Gastrocnemius medialis (tissue), 4 donors: ENCODE measurements around the gene SLC3A2. TPM values are rescaled to one million over a fixed set of nuclear protein-coding genes. Genes with fewer than 3 reads are reported as not detected.

ENCODE experiments used
- ATAC-seq, 2 donors: fragments of 150-250 bp; one replicate each; pipeline ENCODE4 v1.9.1; 2016
- DNase-seq, 2 donors: peaks; one replicate each; pipeline ENCODE4 v3.0.0-alpha.2; 2019
- H3K27ac ChIP-seq, 4 donors: fragments of 200-600 bp; sonication (generic); 1 replicate in 1 of 4; 2 replicates in 3 of 4; pipeline ENCODE4 v1.5.1; 2016 to 2018; ENCODE audit warnings: mild to moderate bottlenecking in 2 of 4, moderate library complexity in 1 of 4
- H3K27me3 ChIP-seq, 3 donors: fragments of 200-600 bp; sonication (generic) in 2 of 3; 1 replicate in 1 of 3; 2 replicates in 2 of 3; pipeline versions ENCODE4 v1.5.1 to v1.6.0; 2016 to 2019; ENCODE audit warnings: mild to moderate bottlenecking in 1 of 3, moderate library complexity in 1 of 3
- H3K36me3 ChIP-seq, 2 donors: fragments of 200-600 bp; sonication (generic) in 1 of 2; one replicate each; pipeline ENCODE4 v1.5.1; 2017 to 2018
- H3K4me1 ChIP-seq, 2 donors: fragments of 200-600 bp; sonication (generic) in 1 of 2; one replicate each; pipeline ENCODE4 v1.5.1; 2016 to 2017; ENCODE audit warnings: mild to moderate bottlenecking in 2 of 2
- H3K4me3 ChIP-seq, 4 donors: fragments of 200-600 bp; sonication (generic) in 3 of 4; 1 replicate in 1 of 4; 2 replicates in 3 of 4; pipeline ENCODE4 v1.5.1; 2016 to 2019; ENCODE audit warnings: mild to moderate bottlenecking in 2 of 4
- H3K9me3 ChIP-seq, 3 donors: fragments of 200-600 bp; sonication (generic) in 2 of 3; 1 replicate in 1 of 3; 2 replicates in 2 of 3; pipeline ENCODE4 v1.5.1; 2016 to 2019
- CTCF ChIP-seq, 5 experiments: fragments of 450-650 bp in 3 of 5; fragments of 200-600 bp in 2 of 5; sonication (generic) in 2 of 5; IDR thresholded peaks in 4 of 5; conservative IDR thresholded peaks in 1 of 5; 1 replicate in 4 of 5; 2 replicates in 1 of 5; pipeline ENCODE4 v1.5.1; 2016 to 2019; ENCODE audit warnings: antibody characterized with exemption in 5 of 5, mild to moderate bottlenecking in 3 of 5, moderate library complexity in 3 of 5
- POLR2A ChIP-seq, 2 donors: fragments of 450-650 bp; IDR thresholded peaks; one replicate each; pipeline ENCODE4 v1.6.1; 2017; ENCODE audit warnings: antibody characterized with exemption in 2 of 2, mild to moderate bottlenecking in 2 of 2, moderate library complexity in 2 of 2
- in situ Hi-C, 4 donors: fragments of 200-750 bp; cut with MboI; loops; one replicate each; pipeline versions ENCODE4 v1.15.0 to v1.8.0; 2017; ENCODE audit warnings: low sequenced_read_pairs in 4 of 4
- intact Hi-C: fragments of 100-400 bp; cut with DNase I; formaldehyde crosslinking; loops from one replicate; pipeline ENCODE4 v1.15.1; 2023; ENCODE audit warnings: low total_unique reads
- total RNA-seq, 4 donors: library from RNA; depleted of rRNA; stranded (reverse); fragments of >200 nt; gene quantifications; one replicate each; pipeline versions ENCODE4 v1.1.0 to v1.2.3, GENCODE V29; 2016

The SLC3A2 gene
- total RNA-seq, 4 donors from 2014 or later: 158 to 278 (median 189) TPM

GRCh38 chr11:62883673-62884072 lies 3.0 kb downstream of the SLC3A2 start:
- ATAC-seq (no peak), DNase-seq (no peak)
- Histone ChIP-seq H3K27ac (peak overlapping the region; percentile 96 to 100 (median 98)), H3K9me3 (no peaks in the 10 kb centered on the region), H3K4me3 (peak overlapping the region in 2 of 4 donors; percentile 0 to 8), H3K27me3 (no peaks in the 10 kb centered on the region), H3K4me1 (peaks cover 39% of the 10 kb centered on the region in 2 donors), H3K36me3 (peaks cover 17 to 64% of the 10 kb centered on the region in 2 donors)
- TF ChIP-seq CTCF (IDR thresholded peaks at IDR 0.05 in 4 of 5, conservative IDR thresholded peaks at IDR 0.05 in 1 of 5): no peak
- TF ChIP-seq POLR2A (IDR thresholded peaks at IDR 0.05): no peak
- intact Hi-C loops: no loop called here
- in situ Hi-C loops: loop anchor here in 1 of 4 donors (25.0 kb wide), 1 partner anchor 771 kb away; the partner anchor contains the start of gene INCENP

- Histone ChIP-seq H3K4me1 (peaks cover 35 to 39% of the 10 kb centered on the region in 2 donors), H3K27ac (peak overlapping the region in 1 of 4 donors; percentile 8), H3K36me3 (peaks cover 19 to 71% of the 10 kb centered on the region in 2 donors), H3K4me3 (no peak overlapping the region), H3K27me3 (no peaks in the 10 kb centered on the region), H3K9me3 (no peaks in the 10 kb centered on the region)
- TF ChIP-seq POLR2A (IDR thresholded peaks at IDR 0.05) (no peak), CTCF (IDR thresholded peaks at IDR 0.05 in 4 of 5, conservative IDR thresholded peaks at IDR 0.05 in 1 of 5) (no peak)
- ATAC-seq (no peak), DNase-seq (no peak)
- in situ Hi-C loops: loop anchor here in 1 of 4 donors (25.0 kb wide), 1 partner anchor 773 kb away; the partner anchor contains the start of gene INCENP
- intact Hi-C loops: no loop called here
These were observed 4.5 kb downstream of the SLC3A2 start for GRCh38 chr11:62885137-62885750.

- no peak for TF ChIP-seq POLR2A (IDR thresholded peaks at IDR 0.05)
- ATAC-seq (no peak), DNase-seq (no peak)
- H3K27me3 ChIP-seq: no peaks in the 10 kb centered on the region
- intact Hi-C loops (no loop called here), in situ Hi-C loops (loop anchor here in 1 of 4 donors (25.0 kb wide), 1 partner anchor 776 kb away; the partner anchor contains the start of gene INCENP)
- no peaks in the 10 kb centered on the region for H3K9me3 ChIP-seq
- no peak overlapping the region for H3K4me3 ChIP-seq
- peaks cover 18 to 23% of the 10 kb centered on the region in 2 donors for H3K4me1 ChIP-seq
- peaks cover 19 to 60% of the 10 kb centered on the region in 2 donors for H3K36me3 ChIP-seq
- peak overlapping the region in 2 of 4 donors; percentile 61 to 62 for H3K27ac ChIP-seq
These were observed 7.7 kb downstream of the SLC3A2 start for GRCh38 chr11:62888406-62888805.

- Histone ChIP-seq H3K27ac (peak overlapping the region in 2 of 4 donors; percentile 61 to 62), H3K4me1 (peaks cover 11 to 16% of the 10 kb centered on the region in 2 donors), H3K4me3 (no peak overlapping the region), H3K27me3 (no peaks in the 10 kb centered on the region), H3K36me3 (peaks cover 16 to 53% of the 10 kb centered on the region in 2 donors), H3K9me3 (no peaks in the 10 kb centered on the region)
- in situ Hi-C loops: loop anchor here in 1 of 4 donors (25.0 kb wide), 1 partner anchor 777 kb away; the partner anchor contains the start of gene INCENP
- no peak for ATAC-seq
- DNase-seq: no peak
- TF ChIP-seq POLR2A (IDR thresholded peaks at IDR 0.05) (no peak), CTCF (IDR thresholded peaks at IDR 0.05 in 4 of 5, conservative IDR thresholded peaks at IDR 0.05 in 1 of 5) (no peak)
- intact Hi-C loops: no loop called here
These were observed 8.4 kb downstream of the SLC3A2 start for GRCh38 chr11:62889126-62889483.
